Measurements from ENCODE around the gene PKP1. TPM values are rescaled to one million over a fixed set of nuclear protein-coding genes. Genes with fewer than 3 reads are reported as not detected.

PKP1 gene
- polyA plus RNA-seq, 3 donors = 0.12 to 0.24 (median 0.13) TPM

- no peak for DNase-seq
Measured at GRCh38 chr1:201281573-201281972, 1.7 kb upstream of the PKP1 start.

DNA sequence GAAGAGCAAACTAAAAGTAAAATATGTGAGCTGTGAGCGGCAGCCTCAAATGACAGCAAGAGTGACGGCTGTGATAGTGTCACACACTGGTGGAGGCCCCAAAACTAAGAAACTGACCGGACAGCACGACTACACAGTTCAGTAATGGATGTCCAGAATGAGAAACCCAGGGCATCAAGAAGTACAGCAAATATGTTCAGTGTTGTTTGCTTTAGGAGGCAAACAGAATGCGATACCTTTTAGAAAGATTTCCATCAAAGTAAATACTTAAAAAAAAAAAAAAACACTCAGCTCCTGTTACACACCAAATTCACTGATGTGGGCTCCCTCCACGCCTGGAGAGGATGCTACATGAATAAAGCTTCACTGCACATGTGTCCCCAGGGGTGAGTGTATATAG, 1.1 kb upstream of the PKP1 start:
- DNase-seq = no peak

DNA sequence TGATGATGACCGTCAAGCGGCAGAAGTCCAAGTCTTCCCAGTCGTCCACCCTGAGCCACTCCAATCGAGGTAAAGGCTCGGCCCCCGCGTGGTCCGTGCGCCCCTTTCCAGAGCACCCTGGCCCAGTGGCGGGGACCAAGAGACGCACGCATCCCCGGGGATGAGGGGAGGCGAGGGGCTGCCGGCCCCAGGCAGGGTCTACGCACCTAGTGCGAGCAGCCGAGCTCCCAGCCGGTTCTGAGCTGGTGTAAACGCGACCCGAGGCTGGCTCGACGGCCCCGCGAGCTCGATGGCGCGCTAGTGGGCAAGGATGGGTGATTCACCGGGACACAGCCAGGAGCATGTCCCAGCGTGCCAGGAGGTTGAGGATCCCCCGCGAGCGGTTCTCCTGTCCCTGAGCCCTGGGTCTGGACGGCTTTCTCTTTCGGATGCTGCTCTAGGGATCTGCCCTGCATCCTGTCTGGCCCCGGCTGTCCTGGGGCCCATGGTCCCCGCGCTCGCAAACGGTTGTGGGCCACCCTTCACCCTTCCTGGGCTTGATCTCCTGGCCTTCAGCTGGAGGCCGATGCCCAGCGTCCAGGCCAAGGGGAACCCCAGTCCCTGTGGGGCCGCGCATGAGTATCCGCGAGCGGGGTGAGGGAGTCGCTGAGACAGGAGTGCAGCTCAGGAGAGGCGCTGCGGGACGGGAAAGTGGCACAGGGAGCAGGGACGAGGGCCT, 689 bp downstream of the PKP1 start:
- no peak for DNase-seq

DNA sequence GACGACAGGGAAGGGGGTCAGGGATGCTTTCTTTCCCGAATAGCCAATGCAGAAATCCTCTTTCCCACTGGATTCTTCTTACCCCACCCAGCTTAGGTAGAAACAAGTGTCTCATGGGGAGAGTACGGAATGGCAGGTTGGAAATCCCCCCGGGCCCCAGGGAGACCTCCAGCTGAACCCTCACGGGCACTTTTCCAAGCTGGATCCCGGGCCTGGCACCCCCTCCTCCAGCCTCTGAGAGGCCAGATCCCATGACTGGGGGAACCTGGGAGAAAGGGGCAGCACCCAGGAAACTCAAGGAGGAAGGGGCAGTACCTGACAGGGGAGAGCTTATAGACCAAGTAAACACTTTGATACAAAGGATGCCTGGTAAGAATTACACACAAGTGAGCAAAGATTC, 1.3 kb downstream of the PKP1 start:
- no peak for DNase-seq

DNA sequence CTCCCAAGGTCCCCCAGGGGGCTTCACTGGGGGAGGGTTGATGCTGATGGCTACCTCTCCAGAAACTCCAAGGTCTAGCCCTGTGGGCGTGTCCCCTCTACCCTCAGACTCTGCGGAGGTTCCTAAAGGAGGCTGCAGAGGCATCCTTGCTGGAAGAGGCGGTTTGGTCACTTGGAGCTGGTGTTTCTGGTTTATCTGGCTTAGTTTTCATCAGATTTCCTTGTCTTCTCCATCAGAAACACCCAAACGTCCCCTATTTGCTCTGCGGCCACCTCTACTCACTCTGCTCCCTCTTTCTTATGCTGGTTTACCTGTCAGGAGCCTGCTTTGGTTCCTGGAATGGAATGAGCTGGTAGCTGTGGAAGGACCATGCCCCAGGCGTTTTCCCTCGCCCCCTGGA, 2.5 kb downstream of the PKP1 start:
- no peak for DNase-seq

GRCh38 chr1:201286445-201286844, 3.1 kb downstream of the PKP1 start:
- DNase-seq = no peak

DNA sequence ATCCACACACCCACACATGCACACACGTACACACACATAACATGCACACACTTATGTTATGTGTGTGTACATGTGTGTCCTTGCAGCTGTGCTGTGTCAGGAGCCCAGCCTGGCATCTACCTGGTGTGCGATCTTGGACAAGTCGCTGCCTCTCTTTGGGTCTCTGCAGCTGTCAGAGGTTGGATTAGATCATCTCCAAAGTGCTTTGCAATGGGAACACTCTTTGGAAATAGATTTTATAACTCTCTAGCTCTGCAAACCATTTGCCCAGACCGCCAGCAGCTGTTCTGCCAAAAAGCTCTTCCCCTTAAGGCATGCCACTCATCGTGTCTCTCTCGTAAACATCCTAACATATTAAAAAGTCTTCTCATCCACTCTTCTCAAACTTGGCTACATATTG, 4.7 kb downstream of the PKP1 start:
- DNase-seq = no peak

DNA sequence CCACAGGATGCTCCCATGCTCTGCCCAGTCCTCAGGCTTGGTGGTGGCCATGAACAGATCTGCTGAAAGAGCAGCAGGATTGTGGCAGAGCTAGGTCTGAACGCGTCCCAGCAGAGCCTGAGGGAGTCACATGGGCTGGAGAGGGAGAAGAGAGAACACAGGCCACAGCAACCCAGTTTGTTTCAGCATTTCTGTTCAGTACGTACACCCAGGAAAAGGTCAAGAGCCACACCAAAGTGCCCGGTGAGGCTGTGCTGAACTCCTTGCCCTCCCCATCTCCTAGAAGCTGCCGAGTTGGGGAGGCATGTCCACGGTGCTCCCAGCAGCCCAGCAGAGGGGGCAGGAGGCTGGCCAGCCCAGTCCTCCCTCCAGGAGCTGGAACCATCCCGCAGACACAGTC, 5.5 kb downstream of the PKP1 start:
- DNase-seq = no peak

DNA sequence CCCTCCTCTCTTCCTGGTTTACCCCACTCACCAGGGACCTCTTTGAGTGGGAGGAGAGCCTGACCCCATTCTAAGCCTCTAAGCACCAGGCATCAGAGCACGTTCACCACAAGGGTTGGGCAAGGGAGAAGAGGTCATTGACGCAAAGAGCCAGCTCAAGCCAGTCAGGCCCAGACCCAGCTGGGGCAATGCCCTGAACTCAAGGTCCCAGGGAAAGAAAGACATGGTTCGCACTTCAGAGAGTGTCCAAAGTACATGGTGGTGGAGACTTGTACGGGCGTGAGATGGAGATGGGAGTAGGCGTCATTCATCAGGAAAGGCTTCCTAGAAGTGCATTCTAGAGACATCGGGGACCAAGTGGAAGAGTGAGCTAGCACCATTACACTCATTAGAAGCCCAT, 7.2 kb downstream of the PKP1 start:
- no peak for DNase-seq

DNA sequence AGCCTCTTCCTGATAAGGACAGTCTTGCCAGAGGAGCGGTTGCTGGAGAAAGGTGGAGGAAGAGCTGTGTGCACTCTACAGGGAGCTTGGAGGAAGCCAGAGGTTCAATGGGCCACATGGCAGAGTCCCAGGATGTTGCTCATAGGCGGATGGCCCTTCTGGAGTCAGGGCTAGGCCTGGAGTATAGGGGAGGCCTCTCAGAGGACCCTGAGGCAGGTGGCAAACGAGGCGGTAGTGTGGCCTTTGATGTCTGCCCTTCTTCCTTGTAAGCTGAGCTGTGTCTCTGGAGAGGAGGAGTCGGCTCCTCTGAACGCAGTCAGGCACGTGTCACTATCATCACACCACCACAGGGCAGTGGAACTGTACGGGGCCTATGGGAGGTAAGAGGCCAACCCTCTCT, 8.6 kb downstream of the PKP1 start:
- DNase-seq = no peak

DNA sequence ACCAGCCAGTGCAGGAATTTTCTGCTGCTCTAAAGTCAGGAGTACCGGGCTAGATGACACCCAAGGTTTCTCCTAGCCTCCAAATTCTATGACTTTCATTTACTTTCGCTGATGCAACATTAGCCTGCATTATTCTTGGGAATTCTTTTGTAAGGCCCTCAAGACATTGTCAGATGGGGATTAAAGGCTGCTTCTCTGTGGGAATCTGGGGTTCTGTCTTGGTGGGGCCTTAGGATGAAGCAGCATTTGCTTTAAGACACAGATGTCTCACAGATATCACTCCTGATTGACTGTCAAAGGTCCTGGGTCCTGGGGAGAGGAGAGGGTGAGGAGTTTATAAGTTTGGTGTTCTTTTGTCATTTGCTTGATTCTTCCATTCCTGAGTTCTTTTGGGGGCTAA, 11.6 kb downstream of the PKP1 start:
- DNase-seq = no peak

DNA sequence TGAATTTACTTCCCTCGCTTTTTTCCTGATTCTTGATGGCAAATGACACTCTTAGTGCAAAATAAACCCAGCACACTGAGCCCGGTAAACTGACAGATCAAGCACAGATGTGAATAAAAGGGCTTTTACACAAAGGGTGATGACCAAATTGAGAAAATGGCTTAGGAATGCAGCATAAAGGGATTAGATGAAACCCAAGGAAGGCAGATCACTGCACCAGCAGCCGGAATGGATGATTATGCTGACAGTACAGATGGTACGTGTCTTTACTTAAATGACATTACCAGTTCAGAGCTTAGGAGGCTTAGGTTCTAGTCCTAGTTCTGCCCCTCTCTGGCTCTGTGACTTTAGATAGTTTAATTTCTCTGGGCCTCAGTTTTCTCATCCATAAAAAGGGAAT, 12.0 kb downstream of the PKP1 start:
- no peak for DNase-seq

DNA sequence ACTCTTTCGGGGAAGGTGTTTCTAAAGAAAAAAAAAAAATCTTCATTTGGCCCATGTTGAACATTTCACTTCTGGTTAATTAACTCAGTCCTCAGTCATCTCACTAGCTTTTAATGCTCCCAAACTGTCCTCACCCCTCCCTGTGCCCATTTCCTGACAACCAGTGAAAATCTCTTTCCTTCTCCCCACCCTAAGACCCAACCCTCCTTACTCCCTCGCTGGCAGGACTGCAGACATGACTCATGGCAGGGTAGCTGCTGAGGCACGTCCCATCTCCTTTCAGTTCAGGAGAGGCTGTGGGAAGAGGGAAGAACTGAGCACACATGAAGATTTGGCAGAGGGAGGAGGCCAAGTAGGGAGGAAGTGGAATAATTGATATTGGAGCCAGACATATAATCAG, 12.6 kb downstream of the PKP1 start:
- no peak for DNase-seq

DNA sequence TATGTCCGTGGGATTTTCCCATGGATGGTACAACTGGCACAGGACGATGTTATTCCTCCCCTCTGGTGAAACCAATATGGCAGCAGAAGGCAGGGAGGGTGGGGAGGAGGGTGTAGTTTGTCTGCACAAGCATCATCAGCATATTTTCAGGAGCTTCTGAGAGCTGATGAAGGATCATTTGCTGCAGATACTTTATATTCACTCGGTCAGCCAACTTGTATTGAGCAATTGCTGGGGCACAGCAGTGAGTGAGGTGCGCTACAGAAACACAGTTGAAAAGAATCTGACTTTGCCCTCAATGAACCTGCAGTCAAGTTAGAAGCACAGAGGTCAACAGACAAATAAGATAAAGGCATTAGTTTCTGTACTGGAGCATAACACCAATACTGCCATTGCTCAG, 13.0 kb downstream of the PKP1 start:
- DNase-seq = no peak

DNA sequence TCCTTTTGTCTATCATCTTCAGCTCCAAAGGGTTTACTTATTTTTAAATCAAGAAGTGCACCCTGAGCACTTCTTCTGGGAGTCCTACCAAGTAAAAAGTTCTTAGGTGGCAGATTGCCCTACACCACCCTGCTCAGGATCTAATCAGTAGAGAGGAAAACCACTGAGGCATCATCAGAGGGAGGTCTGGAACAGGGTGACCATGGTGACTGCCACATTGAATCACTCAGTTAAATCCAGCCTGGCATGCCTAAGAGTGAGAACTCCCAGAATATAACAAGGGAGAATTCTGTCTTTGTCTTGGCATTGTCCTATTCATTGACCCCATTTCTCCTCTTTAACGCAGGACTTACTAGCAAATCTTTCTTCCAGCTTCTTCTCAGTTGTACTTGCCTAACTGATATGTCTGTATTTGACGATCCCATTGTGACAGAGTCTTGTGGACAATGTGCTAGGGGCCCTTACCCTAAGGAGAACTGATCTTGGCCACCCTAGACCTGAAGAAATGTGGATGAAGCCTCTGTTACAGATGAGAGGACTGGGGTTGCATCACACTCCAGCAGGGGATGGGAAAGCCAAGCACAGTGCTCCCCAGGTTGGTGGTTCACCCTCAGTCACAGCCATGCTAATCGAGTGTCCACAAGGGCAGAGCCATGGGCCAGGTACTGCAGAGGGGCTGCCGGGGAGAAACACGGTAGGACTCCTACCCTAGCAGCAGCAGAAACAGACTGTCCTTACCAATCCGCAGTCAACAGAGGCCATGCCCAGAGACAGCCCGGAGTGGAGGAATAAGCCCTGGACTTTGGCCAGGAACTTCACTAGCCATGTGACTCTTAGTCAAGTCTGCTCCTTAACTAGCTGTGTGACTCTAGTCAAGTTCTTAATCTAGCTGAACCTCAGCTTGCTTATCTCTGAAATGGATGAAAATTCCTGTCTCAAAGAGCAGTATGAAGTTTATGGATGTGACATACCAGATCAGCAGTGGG, 15.4 kb downstream of the PKP1 start:
- no peak for DNase-seq

DNA sequence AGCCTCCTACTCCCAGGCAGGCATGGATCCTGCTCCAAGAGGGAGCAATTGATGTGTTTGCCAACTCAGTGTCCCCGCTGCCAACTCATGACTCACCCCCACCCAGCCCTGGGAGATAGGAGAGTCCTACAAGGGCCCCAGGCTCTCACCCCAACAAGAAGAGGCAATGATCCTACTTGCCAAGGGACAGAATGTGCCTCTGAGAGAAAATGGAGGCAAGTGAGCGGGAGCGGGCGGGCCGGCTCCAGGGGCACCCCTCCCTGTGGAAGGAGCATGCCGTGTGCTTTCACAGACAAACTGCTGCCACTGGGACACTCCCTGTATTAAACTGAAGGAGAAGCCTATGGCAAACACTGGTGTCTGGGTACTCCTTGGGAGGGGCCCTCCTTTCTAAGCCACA, 16.7 kb downstream of the PKP1 start:
- DNase-seq = no peak

DNA sequence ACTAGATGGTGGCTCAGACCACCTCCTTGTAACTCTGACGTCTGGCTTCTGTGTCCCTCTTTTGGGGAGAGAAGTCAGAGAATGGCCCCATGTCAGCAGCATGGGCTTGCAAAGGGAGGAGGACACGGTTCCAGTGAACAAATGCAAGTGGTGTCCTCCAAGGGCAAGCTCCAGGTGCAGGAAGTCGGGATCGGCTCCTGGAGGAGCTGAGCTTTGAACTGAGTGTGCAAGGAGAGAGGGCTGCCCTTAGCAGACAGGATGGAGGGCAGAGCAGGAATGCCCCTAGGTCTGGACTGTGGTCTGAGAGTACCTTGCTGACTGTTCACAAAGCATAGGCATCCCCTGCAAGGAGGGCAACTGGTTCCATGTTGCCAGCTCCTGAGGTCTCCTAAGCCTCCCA, 17.3 kb downstream of the PKP1 start:
- no peak for DNase-seq

DNA sequence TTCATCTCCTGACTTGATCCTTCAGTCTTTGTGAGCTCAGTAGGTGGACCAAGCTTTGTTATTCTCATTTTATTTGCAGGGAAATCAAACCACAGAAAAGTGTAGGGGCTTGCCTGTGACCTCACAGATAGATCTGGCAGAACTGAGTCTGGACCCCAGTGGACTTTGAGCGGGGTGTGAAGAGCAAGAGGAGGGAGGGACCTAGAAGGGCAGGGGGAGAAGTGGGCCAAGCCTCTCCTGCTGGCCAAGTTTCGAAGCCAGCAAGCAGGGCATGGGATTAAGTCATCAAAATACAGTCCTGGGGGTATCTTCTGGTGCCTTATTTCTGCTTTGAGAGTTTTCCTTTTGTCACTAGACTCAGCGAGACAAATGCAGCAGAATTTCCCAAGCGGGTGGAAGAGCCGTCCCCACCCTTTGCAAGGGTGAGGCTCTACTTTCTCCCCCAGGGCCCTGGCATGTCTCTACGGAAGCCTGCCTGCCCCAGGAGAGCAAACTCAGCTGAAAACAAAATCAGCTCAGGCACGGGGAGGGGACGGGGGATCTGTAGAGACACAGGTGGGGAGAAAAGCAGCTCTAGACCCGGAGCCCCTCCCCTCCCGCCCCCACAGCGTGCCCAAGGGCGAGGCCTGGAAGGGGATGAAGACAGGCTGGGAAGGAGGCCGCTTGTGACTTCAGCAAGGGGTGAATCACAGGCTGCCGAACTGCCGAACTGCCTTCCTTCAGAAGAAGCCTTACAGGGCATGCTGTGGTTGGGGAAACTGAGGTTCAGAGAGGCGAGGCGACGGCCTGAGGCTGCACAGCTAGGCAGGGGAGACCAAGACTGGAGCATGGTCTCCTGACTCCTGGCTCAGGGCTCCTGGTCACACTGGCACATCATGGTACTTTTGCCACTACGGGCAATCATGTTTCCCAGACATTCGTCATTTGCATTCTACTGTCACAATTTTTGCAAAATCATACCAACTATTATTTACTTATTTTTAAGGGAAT, 19.2 kb downstream of the PKP1 start:
- no peak for DNase-seq

DNA sequence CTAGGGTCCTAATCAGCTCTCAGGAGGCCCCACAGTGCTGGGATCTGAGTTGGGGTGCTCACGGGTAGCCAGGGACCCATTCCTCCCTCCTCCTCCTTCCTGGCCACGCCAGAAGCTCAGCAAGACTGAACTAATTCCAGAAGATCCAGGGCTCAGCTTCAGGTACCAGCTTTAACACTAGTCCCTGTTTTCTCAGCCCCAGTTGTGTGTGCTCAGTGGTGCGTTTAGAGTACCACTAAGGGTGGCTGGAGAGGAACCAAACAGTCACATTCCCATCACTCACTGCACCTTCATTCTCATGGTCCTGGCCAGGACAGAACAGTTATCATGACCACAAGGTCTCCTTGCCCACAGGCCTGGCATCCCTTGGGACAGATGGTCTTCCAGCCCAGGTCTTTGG, 20.8 kb downstream of the PKP1 start:
- DNase-seq = no peak

GRCh38 chr1:201305815-201306214, 22.5 kb downstream of the PKP1 start:
- DNase-seq = no peak

DNA sequence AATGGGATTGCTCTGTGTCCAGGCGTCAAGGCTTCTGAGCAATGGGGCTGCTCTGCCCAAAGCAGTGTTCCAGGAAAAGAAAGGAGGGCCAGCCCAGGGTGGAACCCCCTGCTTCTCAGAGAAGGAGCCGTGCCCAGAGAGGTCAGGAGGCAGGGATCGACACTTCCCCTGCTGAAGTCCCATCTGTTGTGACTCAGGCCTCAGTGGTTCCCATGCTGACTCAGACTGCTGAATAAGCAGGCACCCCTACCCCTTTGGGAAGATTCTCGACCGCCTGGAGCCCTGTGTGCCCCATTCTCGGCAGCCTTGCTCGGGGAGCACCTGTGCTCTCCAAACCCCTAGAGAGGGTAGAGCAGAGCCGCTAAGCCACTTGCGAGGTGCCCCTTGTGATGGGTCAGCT, 23.9 kb downstream of the PKP1 start:
- DNase-seq = no peak
